Testis (tissue), 3 donors: ENCODE results near the gene NOXRED1. TPM values are rescaled to one million over a fixed set of nuclear protein-coding genes. Genes with fewer than 3 reads are reported as not detected.

ENCODE experiments used
- DNase-seq: peaks from one replicate; pipeline ENCODE4 v3.0.0-alpha.2; 2019
- H3K27ac ChIP-seq, 2 donors: fragments of 200-600 bp; sonication (generic); one replicate each; pipeline ENCODE4 v1.5.1; 2019
- H3K27me3 ChIP-seq: fragments of 200-600 bp; sonication (generic); one replicate; pipeline ENCODE4 v1.5.1; 2019
- H3K36me3 ChIP-seq: fragments of 200-600 bp; sonication (generic); one replicate; pipeline ENCODE4 v1.5.1; 2017; ENCODE audit warnings: low read depth; ENCODE audit errors: missing control alignments
- H3K4me1 ChIP-seq: fragments of 200-600 bp; sonication (generic); one replicate; pipeline ENCODE4 v1.5.1; 2019
- H3K4me3 ChIP-seq, 2 donors: fragments of 200-600 bp; sonication (generic); one replicate each; pipeline ENCODE4 v1.5.1; 2017 to 2019
- H3K9me3 ChIP-seq: fragments of 200-600 bp; sonication (generic); one replicate; pipeline ENCODE4 v1.5.1; 2017
- POLR2A ChIP-seq: fragments of 450-650 bp; IDR thresholded peaks from one replicate; pipeline ENCODE4 v1.6.1; 2017; ENCODE audit warnings: antibody characterized with exemption, mild to moderate bottlenecking, moderate library complexity
- WGBS, 2 donors: methylation state at CpG; one replicate each; pipeline ENCODE4 v1.1.5; 2018; 5-methylcytosine and 5-hydroxymethylcytosine counted together
- intact Hi-C: fragments of 100-400 bp; cut with DNase I; formaldehyde crosslinking; loops from one replicate; pipeline ENCODE4 v1.15.1; 2023; ENCODE audit warnings: low total_unique reads
- polyA plus RNA-seq: library from polyadenylated mRNA; stranded (reverse); fragments of 350-450 nt; fragmentation: Illumina TruSeq; extraction: RNeasy Lipid Tissue Mini Kit (QIAGEN cat#74804); gene quantifications from one replicate; pipeline ENCODE4 v1.2.3, GENCODE V29; 2014; ENCODE audit warnings: low read depth, low replicate concordance; ENCODE audit not compliant: insufficient read depth
- total RNA-seq, 2 donors: library from RNA; depleted of rRNA; stranded (reverse); fragments of >200 nt; gene quantifications; one replicate each; pipeline ENCODE4 v1.2.3, GENCODE V29; 2016
- TF ChIP-seq, protein P1 (sequence below), 3 experiments: fragments of 450-650 bp in 2 of 3; fragments of 200-600 bp in 1 of 3; sonication (generic) in 1 of 3; IDR thresholded peaks; one replicate each; pipeline ENCODE4 v1.5.1; 2016 to 2019; ENCODE audit warnings: antibody characterized with exemption in 3 of 3, mild to moderate bottlenecking in 2 of 3, moderate library complexity in 1 of 3

Gene NOXRED1
- total and polyA plus RNA-seq, 3 donors from 2014 or later: 5.2 to 18.0 (median 11.3) TPM

DNA sequence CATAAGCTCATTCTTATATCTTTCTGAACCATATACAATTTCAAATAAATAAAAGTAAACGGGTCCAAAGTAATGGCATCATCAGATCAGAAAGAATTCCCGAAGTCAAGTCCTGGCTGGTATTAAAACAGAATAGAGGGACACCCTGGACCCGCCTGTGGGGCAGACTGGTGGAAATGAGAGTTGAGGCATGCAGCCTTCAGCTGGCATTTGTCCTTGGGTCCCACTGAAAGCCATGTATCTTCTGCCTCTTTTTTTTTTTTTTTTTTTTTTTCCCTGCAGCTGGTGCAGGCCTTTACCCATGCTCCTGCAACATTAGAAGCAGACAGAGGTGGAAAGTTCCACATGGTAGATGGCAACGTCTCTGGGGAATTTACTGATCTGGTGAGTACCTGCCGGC is 44.5 kb upstream of the NOXRED1 start:
- Histone ChIP-seq H3K27ac (no peak overlapping the region), H3K9me3 (no peaks in the 10 kb centered on the region), H3K4me3 (no peak overlapping the region), H3K27me3 (no peaks in the 10 kb centered on the region), H3K36me3 (no peaks in the 10 kb centered on the region), H3K4me1 (no peaks in the 10 kb centered on the region)
- TF ChIP-seq, protein P1, sequence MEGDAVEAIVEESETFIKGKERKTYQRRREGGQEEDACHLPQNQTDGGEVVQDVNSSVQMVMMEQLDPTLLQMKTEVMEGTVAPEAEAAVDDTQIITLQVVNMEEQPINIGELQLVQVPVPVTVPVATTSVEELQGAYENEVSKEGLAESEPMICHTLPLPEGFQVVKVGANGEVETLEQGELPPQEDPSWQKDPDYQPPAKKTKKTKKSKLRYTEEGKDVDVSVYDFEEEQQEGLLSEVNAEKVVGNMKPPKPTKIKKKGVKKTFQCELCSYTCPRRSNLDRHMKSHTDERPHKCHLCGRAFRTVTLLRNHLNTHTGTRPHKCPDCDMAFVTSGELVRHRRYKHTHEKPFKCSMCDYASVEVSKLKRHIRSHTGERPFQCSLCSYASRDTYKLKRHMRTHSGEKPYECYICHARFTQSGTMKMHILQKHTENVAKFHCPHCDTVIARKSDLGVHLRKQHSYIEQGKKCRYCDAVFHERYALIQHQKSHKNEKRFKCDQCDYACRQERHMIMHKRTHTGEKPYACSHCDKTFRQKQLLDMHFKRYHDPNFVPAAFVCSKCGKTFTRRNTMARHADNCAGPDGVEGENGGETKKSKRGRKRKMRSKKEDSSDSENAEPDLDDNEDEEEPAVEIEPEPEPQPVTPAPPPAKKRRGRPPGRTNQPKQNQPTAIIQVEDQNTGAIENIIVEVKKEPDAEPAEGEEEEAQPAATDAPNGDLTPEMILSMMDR (IDR thresholded peaks at IDR 0.05): no peak
- TF ChIP-seq POLR2A: no peak
- no peak for DNase-seq
- intact Hi-C loops: loop anchor here (5.0 kb wide), 1 partner anchor 74 kb away; no protein-coding TSS in a partner anchor
- 71 to 75% methylated on average over 5 of the region's 5 CpGs for WGBS, 2 donors

DNA sequence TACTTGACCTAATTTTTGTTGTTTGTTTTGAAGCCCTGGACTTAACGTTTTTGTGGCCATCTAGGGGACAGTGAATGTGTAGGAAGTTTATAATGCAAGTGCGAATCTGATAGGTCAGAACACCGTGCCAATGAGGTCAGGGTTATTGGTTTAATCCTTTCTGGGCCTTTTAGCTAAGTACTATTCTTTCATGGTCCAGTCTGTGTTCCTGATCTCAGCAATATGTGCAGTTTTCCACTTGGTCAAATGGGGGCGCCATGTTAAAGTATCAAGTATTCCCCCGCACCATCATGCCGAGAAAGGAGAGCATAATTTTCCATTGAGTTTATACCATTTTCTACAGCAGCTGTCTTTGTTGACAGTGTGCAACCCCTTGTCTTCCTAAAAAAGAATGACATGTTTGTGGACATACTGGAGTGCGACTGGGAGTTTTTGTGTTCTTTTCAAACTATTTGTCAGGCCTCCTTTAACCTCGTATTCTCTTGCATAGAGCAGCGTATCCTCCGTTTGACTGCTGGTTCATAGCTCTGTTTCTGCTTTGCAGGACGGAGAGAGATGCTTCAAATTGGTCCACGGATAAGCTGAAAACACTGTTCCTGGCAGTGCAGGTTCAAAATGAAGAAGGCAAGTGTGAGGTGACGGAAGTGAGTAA is 35.9 kb upstream of the NOXRED1 start:
- peak; percentile 94 for DNase-seq
- Histone ChIP-seq H3K27me3 (no peaks in the 10 kb centered on the region), H3K27ac (peak overlapping the region; percentile 92 to 99), H3K36me3 (no peaks in the 10 kb centered on the region), H3K9me3 (no peaks in the 10 kb centered on the region), H3K4me1 (peaks cover 21% of the 10 kb centered on the region), H3K4me3 (peak overlapping the region; percentile 93 to 99)
- intact Hi-C loops: no loop called here
- TF ChIP-seq POLR2A: no peak
- TF ChIP-seq, protein P1 (IDR thresholded peaks at IDR 0.05): peak; percentile 71 to 81 (median 76)
- 20 to 23% methylated on average over 13 of the region's 13 CpGs for WGBS, 2 donors

DNA sequence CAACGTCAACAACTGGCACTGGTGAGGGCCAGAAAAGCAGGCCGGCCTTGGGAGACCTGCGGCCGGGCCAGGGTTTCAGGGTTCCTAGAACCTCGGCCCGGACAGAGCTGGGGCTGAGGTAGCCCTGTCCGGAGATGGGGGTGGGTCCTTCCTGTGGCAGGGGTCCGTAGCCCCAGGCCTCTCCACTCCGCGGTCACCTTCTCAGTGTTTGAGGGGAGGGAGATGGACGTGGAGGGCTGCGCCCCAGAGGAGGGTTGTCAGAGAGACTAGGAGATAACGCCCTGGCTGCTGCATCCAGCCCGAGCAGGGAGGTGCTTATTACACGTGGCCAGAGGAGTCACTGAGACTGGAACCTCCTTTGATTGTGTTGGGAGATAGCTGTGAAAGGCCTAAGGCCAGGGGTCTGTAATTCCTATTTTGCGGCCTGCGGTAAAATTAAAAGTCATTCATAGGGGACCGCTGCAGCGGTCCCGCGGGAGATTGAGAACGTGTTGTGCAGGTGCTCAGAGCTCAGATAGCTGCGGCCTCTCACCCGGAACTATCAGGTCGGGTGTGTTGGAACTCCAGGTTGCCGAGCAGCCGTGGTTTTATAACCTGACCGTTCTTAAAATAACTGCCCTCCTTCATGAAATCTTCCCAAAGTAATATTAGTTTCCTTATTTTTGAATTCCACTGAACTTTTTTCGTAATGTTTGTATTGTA is 35.1 kb upstream of the NOXRED1 start:
- intact Hi-C loops: no loop called here
- Histone ChIP-seq H3K4me3 (peak overlapping the region; percentile 93 to 99), H3K4me1 (peaks cover 21% of the 10 kb centered on the region), H3K9me3 (no peaks in the 10 kb centered on the region), H3K27me3 (no peaks in the 10 kb centered on the region), H3K27ac (peak overlapping the region; percentile 92 to 99), H3K36me3 (no peaks in the 10 kb centered on the region)
- DNase-seq: peak; percentile 52
- WGBS, 2 donors: 0 to 1% methylated on average over 15 to 29 of the region's 29 CpGs
- no peak for TF ChIP-seq POLR2A
- TF ChIP-seq, protein P1 (IDR thresholded peaks at IDR 0.05): no peak

DNA sequence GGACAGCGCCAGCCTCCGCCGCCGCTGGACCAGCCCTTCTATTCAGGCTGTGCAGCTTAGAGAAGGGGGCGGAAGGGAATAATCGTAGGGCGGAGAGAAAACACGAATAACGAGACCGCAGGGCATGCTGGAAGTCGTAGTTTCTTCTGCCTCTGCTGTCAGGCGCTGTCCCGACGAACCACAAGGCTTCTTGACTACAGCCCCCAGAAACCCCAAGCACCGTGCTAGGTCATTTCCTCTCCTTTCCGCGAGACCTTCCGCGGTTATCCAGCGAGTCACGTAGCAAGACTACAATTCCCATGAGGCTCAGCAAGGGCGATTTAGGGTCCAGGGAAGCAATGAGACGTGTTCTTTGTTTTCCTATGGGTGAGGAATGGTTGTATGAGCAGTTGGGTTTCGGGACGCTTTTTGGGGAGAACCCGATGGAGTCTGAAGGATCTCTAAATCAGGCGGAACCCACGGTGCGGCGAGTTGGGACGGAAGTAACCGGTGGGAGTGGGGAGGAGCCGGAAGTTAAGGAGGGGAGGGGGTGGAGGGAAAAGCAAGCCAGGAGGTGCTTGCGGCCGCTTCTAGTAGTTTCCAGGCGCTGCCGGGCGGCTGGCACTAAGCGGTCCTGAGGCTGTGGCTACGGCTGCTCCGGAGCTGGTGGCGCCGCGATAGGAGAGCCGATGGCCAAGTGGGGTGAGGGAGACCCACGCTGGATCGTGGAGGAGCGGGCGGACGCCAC is 34.4 kb upstream of the NOXRED1 start, which contains the start of the genes AHSA1 and VIPAS39:
Gene AHSA1 (plus strand): TSS at position 572 of the 727 bp plus-strand sequence. CDS start 97 bp downstream, at position 669.
Gene VIPAS39 (minus strand): TSS at position 80 of the 727 bp plus-strand sequence. CDS start 3,499 bp downstream, outside the sequence.
- Histone ChIP-seq H3K27ac (peak within 1 kb of the TSS; percentile 92 to 99), H3K27me3 (no peaks in the 10 kb centered on the region), H3K4me3 (peak within 1 kb of the TSS; percentile 93 to 99), H3K9me3 (no peaks in the 10 kb centered on the region), H3K36me3 (no peaks in the 10 kb centered on the region), H3K4me1 (peaks cover 21% of the 10 kb centered on the region)
- intact Hi-C loops: no loop called here
- DNase-seq: peak; percentile 100
- TF ChIP-seq POLR2A: peak; percentile 58
- TF ChIP-seq, protein P1 (IDR thresholded peaks at IDR 0.05): peak in 1 of 3 experiments; percentile 46
- WGBS, 2 donors: 0% methylated on average over 39 to 50 of the region's 50 CpGs
